KG1 (cell line): ENCODE measurements around the gene CD2BP2.
"Not testable (repeated sequence)": the region's sequence is repeated elsewhere in the genome, so short reads cannot be mapped to it uniquely, and the experiment has no call there.

Source experiments
- DNase-seq: peaks from one replicate; lab custom pipeline; 2025; lab: John Stamatoyannopoulos, UW

CD2BP2 gene

DNA sequence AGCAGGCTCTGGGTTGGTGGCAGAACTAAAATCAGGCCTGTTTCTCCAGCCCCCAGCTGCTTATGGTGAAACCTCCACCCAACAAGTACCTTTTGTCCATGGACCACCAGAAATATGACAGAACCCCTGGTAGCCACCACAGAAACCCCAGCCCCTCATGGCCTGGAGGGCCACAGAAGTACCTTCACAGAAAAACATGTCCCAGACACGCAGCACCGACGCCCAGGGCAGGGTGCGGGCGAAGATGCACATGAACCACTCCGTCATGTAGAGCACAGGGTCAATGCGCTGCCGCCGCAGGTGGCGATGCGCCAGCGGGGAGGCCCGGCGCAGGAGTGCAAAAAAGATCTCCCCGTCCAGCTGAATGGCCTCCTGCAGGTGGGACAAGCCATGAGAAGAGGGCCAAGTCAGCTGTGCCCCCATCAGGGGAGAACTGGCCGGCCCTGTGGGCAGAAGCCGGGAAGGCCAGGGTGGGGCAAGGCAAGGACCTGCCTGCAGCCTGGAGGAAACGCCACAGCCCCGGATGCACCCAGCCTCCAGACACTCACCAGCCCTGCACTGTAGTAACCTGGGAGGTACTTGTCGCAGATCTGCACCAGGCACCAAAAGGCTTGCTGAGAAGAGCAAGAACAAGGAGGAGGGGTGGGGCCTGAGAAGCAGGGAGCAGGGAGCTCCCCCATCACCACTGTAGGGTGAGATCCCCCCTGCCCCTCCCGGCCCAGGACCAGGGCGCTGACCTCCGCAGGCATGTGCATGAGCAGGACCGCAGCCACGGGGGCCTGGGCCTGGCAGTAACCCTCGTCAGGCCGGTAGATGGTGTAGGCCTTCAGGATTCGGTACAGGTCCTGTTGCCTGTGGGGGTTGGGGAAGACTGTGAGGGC is 4.1 kb upstream of the CD2BP2 start:
- DNase-seq = no peak

DNA sequence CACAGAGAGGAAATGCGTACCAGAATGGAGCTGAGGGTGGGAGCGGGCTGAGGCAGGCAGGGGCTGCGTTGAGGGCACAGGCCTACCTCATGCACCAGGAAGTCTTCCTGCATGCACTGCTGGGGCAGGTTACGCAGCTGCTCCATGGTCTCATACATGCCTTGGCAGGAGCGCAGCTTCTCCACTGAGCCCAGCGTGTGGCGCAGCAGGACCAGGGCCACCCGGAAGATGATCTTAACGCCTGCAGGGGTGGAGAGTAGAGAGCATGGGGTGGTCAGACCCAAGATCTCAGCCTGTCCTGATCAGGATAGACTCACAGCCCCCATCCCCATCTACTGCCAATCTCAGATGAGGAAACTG is 3.4 kb upstream of the CD2BP2 start:
- no peak for DNase-seq

DNA sequence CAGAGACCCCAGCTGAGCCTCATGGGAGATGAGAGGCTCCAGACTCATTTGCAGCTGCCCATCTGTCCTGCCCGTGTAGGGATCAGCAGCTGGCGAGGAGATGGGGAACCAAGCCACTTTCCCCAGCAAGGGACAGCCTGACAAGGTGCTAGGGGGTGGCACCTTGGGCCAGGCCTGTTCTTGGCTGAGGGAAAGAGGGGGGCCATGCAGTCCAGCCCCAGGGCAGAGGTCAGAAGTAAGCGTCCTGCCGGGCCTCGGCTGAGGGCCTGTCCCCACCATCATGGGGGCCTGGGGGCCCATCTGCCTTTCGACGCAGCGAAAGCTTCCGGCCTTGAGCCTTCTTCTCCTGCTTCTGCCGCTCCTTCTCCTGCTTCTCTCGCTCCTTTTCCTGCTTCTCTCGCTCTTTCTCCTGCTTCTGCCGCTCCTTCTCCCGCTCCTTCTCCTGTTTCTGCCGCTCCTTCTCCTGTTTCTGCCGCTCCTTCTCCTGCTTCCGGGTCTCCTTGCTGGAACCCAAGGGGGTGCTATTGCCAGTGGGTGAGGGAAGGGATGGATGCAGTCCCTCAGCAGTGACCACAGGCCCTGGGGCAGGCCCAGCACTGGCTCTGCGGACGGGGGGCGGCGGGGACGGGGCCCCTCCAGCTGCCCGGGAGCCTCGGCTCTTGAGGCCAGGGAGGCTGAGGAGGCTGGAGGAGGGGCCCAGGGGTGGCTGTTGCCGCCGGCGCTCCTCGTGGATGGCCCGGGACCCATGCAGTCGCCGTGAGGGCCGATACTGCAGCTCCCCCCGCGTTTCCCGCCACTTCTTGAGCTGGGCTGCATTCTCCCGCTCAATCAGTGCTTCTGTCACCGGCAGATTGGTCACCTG is 2.8 kb upstream of the CD2BP2 start:
- no peak for DNase-seq

DNA sequence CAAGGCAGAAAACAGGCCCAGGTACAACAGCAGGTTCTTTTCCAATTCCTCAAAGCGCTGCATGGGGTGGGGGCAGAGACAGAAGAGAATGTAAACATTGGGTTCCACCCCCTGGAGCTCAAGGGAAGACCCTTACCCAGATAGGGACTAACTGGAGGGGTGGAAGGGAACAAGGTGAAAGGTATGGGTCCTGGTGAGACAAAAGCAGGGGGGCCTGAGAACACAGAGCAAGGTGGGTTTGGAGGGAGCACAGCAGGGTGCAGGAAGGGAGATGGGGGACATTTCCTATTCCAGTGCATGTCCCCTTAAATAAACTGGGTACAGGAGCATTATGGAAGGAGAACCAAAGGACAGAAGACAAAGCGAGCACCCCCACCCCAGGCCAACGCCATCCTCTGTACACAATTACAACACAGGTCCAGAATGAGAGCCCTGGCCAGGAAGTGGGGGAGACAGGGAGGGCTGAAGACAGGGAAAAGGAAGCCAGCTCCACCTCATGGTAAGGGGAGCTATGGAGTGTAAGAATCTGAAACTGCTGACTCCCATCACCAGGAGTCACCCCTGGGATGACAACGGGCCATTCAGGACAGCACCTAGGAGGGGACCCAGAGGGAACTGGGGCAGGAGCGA is 2.1 kb upstream of the CD2BP2 start:
- no peak for DNase-seq

DNA sequence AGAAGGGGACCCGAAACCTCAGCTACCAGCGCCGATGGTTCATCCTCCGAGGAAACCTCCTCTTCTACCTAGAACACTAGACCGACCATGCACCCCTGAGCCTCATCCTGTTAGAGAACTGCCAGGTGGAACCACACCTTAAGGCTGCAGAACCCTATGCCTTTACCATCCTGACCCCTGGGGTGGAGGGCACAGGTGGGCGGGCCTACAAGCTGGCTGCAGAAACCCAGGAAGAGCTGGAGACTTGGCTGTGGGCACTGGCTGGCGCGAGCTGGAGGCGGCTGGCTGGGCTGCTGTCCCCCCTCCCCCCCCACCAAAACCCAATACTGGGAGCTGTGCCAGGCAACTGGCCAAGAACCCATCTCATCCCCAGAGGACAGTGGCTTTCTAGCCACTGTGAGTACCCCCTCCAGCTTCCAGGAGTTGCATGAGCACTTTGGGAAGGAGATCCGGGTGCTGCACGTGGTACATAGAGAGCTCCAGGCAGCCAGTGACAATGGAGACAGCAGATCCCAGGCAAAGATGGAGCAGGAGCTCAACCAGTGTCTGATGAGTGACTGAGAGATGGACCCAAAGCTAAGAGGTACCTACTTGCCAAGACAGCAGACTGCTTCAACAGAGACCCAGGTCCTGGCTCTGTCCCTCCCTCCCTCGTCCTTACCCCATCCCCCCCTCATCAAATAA is 1.4 kb upstream of the CD2BP2 start:
- DNase-seq = no peak

DNA sequence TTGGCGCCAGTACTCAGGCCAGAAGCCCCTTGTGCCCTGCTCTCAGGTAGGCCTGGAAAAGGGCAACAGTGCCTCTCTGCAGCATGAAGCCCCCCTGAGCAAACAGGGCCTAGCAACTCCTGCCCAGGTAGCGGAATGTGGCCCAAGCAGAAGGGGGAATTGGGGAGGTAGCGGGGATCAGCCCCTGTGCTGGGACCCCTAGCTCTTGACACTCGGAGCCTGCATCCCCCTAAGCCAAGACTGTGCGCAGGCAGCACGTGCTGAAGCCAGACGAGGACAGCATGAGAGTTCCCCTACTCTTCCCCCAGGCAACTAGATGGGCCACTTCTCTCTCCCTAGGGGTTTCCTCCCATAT is 823 bp upstream of the CD2BP2 start:
- no peak for DNase-seq

DNA sequence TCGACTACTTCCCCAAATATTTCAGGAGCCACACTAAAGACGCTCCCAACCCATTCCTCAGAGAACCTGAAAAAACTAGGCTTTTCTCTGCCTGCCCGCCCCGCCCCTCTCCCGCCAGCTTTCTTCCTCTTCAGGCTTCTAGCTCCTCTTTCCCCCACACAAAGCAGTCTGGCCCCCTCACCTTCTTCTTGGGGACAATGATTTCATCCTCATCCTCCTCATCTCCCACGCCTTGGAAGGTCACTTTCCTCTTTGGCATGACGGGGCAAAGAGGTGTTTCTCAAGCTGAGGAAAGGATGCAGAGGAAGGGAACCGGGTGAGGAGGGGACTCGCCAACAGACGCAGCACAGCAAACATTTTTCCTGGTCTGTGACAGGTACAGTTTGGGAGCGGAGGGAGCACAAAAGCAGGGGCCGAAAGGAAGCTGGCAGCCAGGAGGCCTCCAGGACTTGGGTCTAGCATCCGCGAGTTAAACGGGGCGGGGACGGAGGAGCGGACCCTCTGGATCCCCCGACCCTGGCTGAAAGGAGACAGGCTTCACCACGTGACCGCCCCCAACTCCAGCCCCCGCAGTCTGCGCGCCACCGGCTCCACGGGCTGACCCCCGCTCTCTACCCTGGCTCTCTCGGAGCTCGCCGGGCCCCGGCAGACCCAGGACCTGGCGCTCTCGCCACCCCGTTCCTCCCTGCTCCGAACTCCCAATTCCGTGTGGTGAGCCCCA is 525 bp downstream of the CD2BP2 start:
- peak; percentile 81 for DNase-seq

DNA sequence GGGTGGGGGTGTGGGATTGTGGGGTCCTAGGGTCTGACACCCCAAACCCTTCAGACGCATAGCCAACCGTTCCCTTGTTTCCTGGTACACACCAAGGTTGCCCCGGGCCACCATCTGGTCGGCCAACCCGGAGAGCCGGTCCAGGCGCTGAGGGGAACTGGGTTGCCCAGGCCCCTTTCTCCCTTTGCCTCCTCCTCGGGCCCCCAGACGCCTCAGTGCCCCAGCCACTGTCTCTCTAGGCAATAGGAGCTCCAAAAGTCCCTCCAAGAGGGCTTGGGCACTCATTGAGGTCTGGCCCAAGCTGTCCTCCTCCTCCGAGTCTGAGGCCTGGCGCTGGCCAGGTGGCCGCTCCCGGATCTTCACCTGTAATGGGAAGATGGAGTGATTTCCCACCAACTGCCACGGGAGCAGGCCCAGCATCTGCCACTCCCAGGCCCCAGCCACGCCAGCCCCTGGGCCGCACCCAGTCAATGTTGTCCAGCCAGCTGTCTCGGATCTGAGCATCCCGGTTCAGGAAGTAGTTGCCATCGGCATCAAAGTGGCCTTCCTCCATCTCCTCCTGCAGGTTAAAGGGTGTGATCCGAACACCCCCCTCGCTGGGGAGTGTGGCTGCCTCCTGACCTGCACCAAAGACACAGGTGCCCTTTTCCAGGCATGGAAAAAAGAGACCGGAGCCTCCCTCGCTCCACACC is 1.5 kb downstream of the CD2BP2 start:
- DNase-seq = no peak

DNA sequence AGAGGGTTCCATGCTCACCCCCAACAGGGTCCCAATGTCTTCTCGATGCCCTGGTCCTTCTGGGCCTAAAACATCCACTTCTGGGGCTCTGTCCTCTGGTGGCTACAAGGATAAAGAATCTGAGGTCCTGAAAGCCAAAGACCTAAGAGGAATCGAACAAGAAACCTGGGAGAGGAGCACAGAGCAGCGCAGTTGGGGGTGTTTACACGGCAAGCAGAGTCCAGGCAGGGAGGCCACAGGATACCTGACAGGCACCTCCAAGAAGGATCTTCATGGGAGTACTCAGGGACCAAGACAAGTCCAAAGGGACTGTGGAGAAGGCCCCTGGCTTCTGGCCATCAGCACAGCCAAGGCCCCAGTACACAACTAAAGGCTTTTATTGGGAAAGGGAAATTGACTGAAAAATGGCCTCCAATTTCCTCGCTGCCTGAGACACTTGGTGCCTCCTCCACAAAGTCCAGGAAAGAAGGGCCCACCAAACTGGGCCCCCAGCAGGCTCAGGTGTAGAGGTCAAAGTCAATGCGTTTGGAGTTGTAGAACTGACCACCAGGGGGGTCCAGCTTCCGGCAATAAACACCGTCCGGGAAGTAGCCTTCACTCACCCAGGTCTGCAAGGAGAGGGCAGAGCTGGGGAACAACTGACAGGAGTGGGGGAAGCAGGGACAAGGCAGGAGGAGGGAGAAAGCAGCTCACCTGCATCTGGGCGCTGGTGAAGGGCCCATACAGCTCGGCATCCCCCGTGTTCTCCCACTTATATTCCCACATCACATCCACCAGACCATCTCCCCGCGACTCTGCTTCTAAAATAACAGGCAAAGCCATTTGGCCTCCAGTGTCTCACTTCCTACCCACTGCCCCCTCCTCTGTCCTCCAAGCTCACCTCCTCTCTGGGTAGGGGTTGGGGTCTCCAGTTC is 2.4 kb downstream of the CD2BP2 start:
- DNase-seq = no peak

DNA sequence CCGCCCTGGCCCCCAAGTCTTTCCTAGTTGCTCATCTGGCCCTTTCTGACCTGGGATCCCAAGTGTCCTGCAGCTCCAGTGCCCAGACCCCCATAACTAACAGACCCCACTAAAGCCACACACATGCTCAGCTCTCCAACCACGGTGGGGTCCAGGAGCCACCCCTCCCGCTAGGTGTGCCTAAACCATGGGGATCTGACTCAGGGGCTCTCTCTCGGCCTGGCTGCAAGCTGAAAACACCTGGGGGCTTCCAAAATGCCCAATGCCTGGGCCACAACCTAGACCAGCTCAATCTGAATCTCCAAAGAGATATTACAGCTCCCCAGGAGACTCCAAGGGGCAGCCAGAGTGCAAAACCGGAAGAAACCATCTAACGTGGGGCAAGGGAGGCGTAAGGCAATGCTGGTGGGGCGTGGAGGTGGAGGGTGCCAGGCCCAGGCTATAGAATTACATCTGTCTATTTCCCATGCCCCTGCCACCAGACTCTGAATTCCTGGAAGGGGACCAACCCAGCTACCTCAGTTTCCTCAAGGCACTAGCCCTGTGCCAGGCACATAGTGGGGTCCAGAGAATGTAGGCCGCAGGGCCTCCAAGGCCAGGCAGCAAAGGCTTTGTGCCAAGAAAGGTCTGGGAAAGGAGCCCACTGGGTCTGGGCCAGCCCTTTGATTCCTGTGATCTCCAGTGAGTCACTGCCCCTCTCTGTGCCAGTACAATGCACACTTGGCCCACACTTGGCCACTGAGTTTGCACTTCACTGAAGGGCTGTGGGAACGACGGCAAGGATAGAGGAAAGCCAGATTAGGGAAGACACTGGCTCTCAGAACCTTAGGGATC is 3.3 kb downstream of the CD2BP2 start:
- DNase-seq = no peak

DNA sequence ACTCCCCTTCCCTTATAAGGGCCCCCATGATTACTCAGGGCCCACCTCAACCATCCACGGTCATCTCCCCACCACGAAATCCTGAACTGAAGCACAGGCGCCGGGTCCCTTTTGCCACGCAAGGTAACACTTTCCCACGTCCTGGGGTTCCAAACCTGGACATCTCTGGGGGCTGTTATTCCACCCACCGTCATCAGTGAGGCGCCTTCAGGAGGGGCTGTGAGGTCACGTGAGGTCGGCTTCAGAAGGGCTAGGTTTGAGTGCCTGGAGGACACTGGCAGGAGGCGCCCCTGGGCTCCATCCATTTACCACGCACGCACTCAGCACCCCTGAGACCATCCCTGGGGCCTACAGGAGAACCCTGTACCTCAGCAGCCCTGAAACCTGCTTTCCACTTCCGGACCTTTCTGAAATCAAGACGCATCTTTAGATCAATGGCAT is 4.1 kb downstream of the CD2BP2 start:
- no peak for DNase-seq

DNA sequence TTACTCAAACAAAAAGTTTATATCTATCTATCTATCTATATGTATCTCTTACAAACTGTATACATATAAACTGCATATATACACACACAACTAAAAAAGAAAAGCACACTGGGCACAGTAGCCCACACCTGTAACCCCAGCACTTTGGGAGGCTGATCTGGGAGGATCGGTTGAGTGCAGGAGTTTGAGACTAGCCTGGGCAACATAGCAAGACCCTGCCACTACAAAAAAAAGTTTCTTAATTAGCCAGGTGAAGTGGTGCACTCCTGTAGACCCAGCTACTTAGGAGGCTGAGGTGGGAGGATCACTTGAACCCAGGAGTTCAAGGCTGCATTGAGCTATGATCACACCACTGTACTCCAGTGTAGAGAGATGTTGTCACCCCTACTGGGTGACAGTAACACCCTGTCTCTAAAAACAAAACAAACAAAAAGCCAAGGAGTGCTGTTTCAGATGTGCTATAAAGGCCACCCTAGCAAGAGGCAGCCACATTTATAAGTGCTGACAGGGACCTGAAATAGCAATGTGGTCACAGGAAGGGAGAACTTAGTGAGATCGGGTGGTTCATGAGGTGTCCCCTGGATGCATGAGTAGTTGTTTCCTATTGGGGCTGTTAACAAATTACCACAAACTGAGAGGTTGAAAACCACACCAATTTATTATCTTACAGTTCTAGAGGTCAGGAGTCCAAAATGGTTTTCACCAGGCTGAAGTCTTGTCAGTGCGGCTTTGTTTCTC is 4.8 kb downstream of the CD2BP2 start:
- no peak for DNase-seq

DNA sequence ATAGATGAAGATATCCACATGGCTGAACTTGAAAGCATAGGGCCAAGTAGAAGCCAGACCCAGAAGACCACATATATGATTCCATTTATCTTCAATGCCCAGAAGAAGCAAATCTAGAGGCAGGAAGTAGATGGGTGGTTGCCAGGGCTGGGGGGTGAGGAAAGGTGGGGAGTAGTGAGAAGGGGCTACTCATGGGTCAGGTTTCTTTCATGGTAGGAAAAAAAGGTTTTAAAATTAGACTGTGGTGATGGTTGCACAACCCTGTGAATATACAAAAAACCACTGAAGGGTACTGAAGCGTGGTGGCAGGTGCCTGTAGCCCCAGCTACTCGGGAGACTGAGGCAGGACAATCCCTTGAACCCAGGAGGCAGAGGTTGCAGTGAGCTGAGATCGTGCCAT is 5.4 kb downstream of the CD2BP2 start:
- no peak for DNase-seq

DNA sequence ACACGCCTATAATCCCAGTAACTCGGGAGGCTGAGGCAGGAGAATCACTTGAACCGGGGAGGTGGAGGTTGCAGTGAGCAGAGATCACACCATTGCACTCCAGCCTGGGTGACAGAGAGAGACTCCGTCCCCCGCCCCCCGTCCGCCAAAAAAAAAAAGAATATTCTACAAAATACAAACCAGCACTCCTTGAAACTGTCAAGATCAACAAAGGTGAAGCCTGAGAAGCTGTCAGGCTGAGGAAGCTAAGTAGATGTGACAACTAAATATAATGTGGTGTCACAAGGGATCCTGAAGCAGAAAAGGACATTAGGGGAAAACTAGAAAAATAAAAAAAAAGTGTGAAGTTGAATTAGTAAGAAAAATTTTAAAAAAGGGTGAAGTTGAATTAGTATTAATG is 6.2 kb downstream of the CD2BP2 start:
- no peak for DNase-seq

DNA sequence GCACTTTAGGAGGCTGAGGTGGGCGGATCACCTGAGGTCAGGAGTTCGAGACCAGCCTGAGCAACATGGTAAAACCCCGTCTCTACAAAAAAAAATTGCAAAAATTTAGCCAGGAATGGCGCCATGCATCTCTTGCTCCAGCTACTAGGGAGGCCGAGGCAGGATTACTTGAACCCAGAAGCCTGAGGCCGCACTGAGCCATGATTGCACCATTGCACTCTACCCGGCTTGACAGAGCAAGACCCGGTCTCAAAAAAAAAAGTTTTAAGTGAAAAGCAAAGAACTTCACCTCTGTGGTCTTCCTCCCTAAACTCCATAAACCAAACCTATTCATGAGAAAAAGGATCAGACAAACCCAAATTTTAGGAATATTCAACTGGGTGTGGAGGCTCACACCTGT is 7.0 kb downstream of the CD2BP2 start:
- DNase-seq = no peak

DNA sequence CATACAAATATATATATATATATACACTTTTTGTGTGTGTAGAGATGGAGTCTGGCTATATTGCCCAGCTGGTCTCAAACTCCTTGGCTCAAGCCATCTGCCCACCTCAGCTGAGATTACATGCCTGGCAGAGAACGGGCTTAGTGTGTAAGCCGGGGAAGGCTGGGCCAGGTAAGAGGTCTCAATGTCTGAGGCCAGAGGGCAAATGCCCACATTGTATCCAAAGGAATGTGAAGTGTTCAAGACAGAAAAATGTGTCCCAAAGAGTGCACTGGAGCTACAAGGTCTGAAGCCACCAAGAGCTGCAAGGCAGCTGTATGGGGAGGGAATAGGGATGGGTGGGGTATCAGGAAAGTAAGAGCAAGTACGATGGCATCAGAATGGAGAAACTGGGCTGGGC is 8.8 kb downstream of the CD2BP2 start:
- DNase-seq = no peak

DNA sequence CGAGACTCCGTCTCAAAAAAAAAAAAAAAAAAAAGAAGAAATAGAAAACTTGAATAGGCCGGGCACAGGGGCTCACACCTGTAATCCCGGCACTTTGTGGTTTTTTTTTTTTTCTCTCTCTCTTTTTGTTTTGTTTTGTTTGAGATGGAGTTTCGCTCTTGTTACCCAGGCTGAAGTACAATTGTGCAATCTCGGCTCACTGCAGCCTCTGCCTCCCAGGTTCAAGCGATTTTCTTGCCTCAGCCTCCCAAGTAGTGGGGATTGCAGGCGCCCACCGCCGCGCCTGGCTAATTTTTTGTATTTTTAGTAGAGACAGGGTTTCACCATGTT is 11.7 kb downstream of the CD2BP2 start:
- not testable (repeated sequence) for DNase-seq

DNA sequence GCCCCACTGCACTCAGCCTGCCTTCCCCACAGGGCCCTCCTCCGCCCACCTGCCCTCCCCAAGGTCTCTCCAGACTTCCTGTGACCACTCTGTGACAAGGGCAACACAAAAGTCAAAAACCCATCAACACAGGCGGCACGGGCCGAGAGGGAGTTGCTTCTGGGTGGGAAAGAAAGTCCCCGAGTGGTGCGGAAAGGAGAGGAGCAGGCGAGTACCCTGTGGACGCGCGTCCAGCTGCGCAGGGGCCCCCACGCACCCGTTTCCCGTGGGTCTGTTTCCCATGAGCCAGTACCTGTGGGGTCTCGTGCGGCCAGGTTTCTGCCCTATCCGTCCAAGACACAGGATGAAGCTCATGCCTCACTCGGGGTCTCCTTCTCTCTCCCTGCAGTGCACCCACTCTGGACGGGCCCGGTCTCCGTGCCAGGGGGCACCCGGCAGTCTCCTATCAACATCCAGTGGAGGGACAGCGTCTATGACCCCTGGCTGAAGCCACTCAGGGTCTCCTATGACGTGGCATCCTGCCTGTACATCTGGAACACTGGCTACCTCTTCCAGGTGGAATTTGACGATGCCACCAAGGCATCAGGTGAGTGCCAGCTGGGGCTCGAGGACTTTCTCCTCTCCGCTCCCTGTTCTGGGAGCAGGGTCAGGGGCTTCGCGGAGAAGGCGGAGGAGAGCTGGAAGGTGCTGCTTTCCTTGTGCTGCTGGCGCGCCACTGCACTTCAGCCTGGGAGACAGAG is 12.2 kb downstream of the CD2BP2 start:
- no peak for DNase-seq
